GM18951 (cell line): ENCODE results near the gene SPOPL.

ENCODE experiments used
- POLR2A ChIP-seq: IDR thresholded peaks from 4 replicates; pipeline ENCODE4 v1.6.1; 2011; ENCODE audit warnings: mild to moderate bottlenecking; ENCODE audit not compliant: insufficient read length, insufficient read depth; ENCODE audit errors: extremely low read depth
- in situ Hi-C: fragments of 300-500 bp; cut with MboI; formaldehyde crosslinking; loops from one replicate; pipeline ENCODE4 v1.12.0; 2022; ENCODE audit warnings: low sequenced_read_pairs, mixed read lengths, inconsistent platforms; ENCODE audit not compliant: unreplicated experiment

SPOPL gene

DNA sequence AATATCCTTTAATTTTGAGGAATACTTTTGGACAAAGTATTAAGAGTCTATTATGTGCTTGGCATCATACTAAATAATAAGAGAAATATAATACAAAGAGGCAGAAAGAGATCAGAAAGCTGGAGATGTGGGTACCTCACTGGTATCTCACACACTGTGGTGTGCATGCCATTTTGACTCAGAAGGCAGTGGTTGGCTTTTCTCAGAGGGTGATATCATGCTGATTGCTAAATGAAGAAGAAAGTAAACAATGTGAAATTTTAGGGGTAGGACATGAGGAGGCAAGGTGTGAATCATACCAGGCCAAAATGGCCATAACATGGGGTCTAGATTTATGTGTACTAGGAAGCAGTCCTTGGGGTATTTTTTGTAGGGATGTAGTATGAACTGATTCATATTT, 16.6 kb upstream of the SPOPL start:
- in situ Hi-C loops: no loop called here
- TF ChIP-seq POLR2A: no peak

GRCh38 chr2:138486363-138487198, 15.0 kb upstream of the SPOPL start:
- TF ChIP-seq POLR2A: no peak
- in situ Hi-C loops: no loop called here

DNA sequence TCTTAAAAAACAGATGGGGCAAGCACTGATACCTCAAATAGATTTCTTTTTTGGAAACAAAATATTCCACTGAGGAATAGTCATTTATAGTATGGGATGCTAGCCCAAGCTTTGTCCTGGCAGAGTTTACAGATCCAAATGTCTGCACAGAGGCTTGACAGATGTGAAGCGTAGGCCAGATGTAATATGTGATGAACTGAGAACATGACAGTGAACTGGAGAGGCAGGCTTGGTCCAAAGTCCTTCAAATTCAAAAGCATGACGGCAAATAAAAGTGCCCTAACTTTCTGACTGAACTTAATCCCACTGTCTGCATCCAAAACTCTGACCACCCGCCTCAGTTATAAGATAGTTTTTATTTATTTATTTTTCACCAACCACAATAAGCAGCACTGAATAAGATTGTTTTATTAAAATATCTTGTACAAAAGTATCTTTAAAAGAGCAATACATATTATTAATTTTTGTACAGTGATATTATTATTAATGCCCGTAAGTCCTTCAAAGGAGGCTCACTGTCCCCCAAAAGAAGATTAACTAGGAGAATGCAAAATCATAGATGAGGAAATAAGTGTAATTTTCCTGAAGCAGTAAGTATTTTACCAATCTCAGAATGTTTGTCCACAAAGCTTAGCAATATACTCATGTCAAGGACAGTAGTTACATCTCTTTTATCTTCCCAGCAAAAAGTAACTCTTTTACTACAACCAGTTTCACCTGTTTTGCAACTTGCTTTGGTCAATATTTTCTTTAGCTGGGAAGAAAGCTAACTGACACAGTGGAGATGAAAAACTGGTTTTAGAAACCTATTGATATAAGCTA, 10.7 kb upstream of the SPOPL start:
- TF ChIP-seq POLR2A: no peak
- in situ Hi-C loops: no loop called here

- in situ Hi-C loops: no loop called here
- no peak for TF ChIP-seq POLR2A
Observed at GRCh38 chr2:138491495-138491862, 10.1 kb upstream of the SPOPL start.

- in situ Hi-C loops: no loop called here
- no peak for TF ChIP-seq POLR2A
Observed at GRCh38 chr2:138492160-138492559, 9.4 kb upstream of the SPOPL start.

- no peak for TF ChIP-seq POLR2A
- in situ Hi-C loops: no loop called here
Observed at GRCh38 chr2:138493334-138493733, 8.2 kb upstream of the SPOPL start.

GRCh38 chr2:138494265-138494966, 7.2 kb upstream of the SPOPL start:
- in situ Hi-C loops: no loop called here
- no peak for TF ChIP-seq POLR2A

- TF ChIP-seq POLR2A: no peak
- in situ Hi-C loops: no loop called here
Observed at GRCh38 chr2:138495384-138495783, 6.2 kb upstream of the SPOPL start.

DNA sequence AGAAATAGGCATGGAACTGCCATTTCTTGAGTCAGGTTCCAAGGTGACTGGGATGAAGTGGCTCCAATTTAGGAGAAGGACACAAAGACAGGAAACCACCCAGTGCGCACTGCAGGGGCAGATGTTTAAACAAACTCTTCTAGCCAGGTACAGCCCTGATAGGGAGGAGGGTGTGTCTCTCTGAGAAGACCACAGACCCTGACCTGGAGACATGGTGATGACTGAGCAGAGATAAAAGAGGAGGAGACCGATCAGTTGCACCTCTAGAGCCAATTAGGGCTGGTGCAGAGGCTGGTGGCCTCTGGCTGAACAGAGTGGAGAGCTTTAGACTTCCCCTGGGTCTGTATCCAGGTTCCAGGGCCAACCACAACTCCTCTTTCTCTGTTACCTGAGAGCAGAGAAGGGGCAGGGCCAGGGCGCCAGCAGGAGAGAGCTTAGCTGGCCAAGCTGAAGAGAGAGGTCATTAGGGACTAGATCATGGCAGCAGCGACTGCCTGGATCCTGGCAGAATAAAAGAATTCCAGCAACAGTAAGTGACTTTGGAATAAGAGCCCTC, 5.4 kb upstream of the SPOPL start:
- in situ Hi-C loops: no loop called here
- no peak for TF ChIP-seq POLR2A

GRCh38 chr2:138497294-138497693, 4.3 kb upstream of the SPOPL start:
- TF ChIP-seq POLR2A: no peak
- in situ Hi-C loops: no loop called here

GRCh38 chr2:138499684-138500083, 1.9 kb upstream of the SPOPL start:
- TF ChIP-seq POLR2A: no peak
- in situ Hi-C loops: no loop called here

GRCh38 chr2:138500592-138501424, 762 bp upstream of the SPOPL start:
- no peak for TF ChIP-seq POLR2A
- in situ Hi-C loops: no loop called here
